GM19467 (cell line): ENCODE measurements around the gene MTX3.

ENCODE experiments used
- ATAC-seq: cut with Tn5 transposase; IDR thresholded peaks from one replicate; pipeline ENCODE4 v1.9.1; 2021; ENCODE audit warnings: mild to moderate bottlenecking, moderate library complexity; ENCODE audit not compliant: unreplicated experiment

MTX3 gene

GRCh38 chr5:79990598-79991507 is at the start of gene MTX3:
MTX3 (minus strand) TSS chr5:79991262; CDS start chr5:79991238, 24 bp downstream.
- ATAC-seq: peak; percentile 75

GRCh38 chr5:80039650-80040049 is 48.6 kb upstream of the MTX3 start:
- no peak for ATAC-seq

- no peak for ATAC-seq
These were observed 46.3 kb upstream of the MTX3 start for GRCh38 chr5:80037366-80037765.

GRCh38 chr5:80036615-80037014 is 45.6 kb upstream of the MTX3 start:
- ATAC-seq: no peak

GRCh38 chr5:80035839-80036238 is 44.8 kb upstream of the MTX3 start:
- no peak for ATAC-seq

- no peak for ATAC-seq
These were observed 44.1 kb upstream of the MTX3 start, which contains the start of gene THBS4 for GRCh38 chr5:80034962-80035821. THBS4 (plus strand) TSS chr5:80035348; CDS start chr5:80035538, 190 bp downstream.

GRCh38 chr5:80034559-80034958 is 43.5 kb upstream of the MTX3 start:
- ATAC-seq: no peak

GRCh38 chr5:80033513-80033912 is 42.5 kb upstream of the MTX3 start:
- ATAC-seq: no peak

GRCh38 chr5:80031109-80031508 is 40.0 kb upstream of the MTX3 start:
- ATAC-seq: no peak

- ATAC-seq: no peak
These were observed 35.8 kb upstream of the MTX3 start for GRCh38 chr5:80026841-80027240.

GRCh38 chr5:80025069-80025468 is 34.0 kb upstream of the MTX3 start:
- ATAC-seq: no peak

GRCh38 chr5:80010754-80011392 is 19.8 kb upstream of the MTX3 start:
- ATAC-seq: no peak

- ATAC-seq: no peak
These were observed 18.1 kb upstream of the MTX3 start for GRCh38 chr5:80008995-80009765.

- ATAC-seq: no peak
These were observed 11.6 kb upstream of the MTX3 start for GRCh38 chr5:80002677-80003076.

- ATAC-seq: no peak
These were observed 8.7 kb upstream of the MTX3 start for GRCh38 chr5:79999722-80000121.

- ATAC-seq: no peak
These were observed 2.0 kb upstream of the MTX3 start for GRCh38 chr5:79992891-79993657.

GRCh38 chr5:79990205-79990597 is 861 bp downstream of the MTX3 start:
- ATAC-seq: peak; percentile 60

GRCh38 chr5:79986260-79986659 is 4.8 kb downstream of the MTX3 start:
- no peak for ATAC-seq

- ATAC-seq: no peak
These were observed 5.8 kb downstream of the MTX3 start for GRCh38 chr5:79985288-79985687.

GRCh38 chr5:79984363-79984762 is 6.7 kb downstream of the MTX3 start:
- ATAC-seq: no peak
